Spinal cord (tissue), 4 donors: ENCODE data around the gene ATXN8OS. TPM values are rescaled to one million over a fixed set of nuclear protein-coding genes. Genes with fewer than 3 reads are reported as not detected.

Experiments
- polyA plus RNA-seq, 2 donors: library from polyadenylated mRNA; unstranded; fragments of 120-200 nt; gene quantifications; one replicate each; pipeline ENCODE4 v1.2.1, GENCODE V29; 2013; ENCODE audit not compliant: insufficient read length in 2 of 2
- total RNA-seq, 2 donors: library from RNA; depleted of rRNA in 1 of 2; stranded (reverse); fragments of 120-200 nt in 1 of 2; fragments of >200 nt in 1 of 2; gene quantifications; one replicate each; pipeline versions ENCODE4 v1.2.3 to v1.2.4, GENCODE V29; 2013 to 2014

ATXN8OS gene
- total and polyA plus RNA-seq, 4 donors = 0.88 to 1.9 (median 1.2) TPM

Other genes with a start within 250 kb of the ATXN8OS start
- gene KLHL1, start 626 bp downstream of the ATXN8OS start, total RNA-seq = 10 to 100 TPM in 1 of 2 donors, 1 to 10 TPM in 1; 8.9 to 21.0 TPM
- 1 to 10 TPM; 7.5 to 9.6 TPM for gene KLHL1, start 626 bp downstream of the ATXN8OS start, polyA plus RNA-seq